ENCODE measurements around the gene GORASP1.
"Not testable (repeated sequence)": the region's sequence is repeated elsewhere in the genome, so short reads cannot be mapped to it uniquely, and the experiment has no call there.

GORASP1 gene

DNA sequence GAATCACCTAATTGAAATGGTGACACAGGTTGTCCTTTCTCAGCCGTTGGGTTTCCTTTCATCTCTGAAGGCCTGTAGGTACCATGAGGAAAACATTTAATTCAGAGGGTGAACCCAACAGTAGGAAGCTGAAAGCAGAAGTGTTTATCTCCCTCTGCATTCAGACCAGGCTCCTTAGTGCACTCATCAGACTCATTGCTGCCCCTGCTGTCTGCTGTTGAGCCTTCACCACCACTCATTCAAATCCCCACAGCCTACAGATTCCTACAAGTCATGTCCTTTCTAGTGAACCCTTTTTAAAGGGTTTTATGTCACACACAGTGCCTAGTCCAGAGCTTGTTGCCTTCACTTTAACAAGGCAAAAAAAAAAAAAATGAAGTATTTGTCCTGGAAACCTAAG lies 42.2 kb downstream of the GORASP1 start:
- DNase-seq (ENCODE audit: low read depth in 2 of 2), result no peak

- no peak for DNase-seq (ENCODE audit: low read depth in 2 of 2)
Measured at GRCh38 chr3:39064646-39065045, 42.8 kb downstream of the GORASP1 start.

- DNase-seq (ENCODE audit: low read depth in 2 of 2), result no peak
Measured at GRCh38 chr3:39063143-39063542, 44.3 kb downstream of the GORASP1 start.

DNA sequence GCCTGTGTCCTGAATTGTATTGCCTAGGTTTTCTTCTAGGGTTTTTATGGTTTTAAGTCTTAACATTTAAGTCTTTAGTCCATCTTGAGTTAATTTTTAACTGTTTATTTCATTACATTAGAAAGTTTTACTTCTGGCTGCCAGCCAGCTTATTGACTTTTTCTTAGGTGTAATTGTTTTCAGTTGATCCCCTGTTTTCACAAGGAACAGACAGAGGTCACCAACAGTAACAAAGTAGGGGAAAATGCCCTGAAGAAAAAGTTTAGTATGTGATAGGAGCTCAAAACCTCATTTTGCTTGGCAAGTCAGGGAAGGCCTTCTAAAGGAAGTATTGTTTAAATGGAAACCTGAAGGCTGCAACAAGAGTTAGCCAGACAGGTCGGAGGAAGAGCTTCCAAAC lies 45.2 kb downstream of the GORASP1 start:
- no peak for DNase-seq (ENCODE audit: low read depth in 2 of 2)

DNA sequence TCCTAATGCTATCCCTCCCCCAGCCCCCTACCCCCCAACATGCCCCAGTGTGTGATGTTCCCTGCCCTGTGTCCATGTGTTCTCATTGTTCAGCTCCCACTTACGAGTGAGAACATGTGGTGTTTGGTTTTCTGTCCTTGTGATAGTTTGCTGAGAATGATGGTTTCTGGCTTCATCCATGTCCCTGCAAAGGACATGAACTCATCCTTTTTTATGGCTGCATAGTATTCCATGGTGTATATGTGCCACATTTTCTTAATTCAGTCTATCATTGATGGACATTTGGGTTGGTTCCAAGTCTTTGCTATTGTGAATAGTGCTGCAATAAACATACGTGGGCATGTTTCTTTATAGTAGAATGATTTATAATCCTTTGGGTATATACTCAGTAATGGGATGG lies 46.2 kb downstream of the GORASP1 start:
- DNase-seq (ENCODE audit: low read depth in 2 of 2), result not testable (repeated sequence)

GRCh38 chr3:39056151-39056550 lies 51.3 kb downstream of the GORASP1 start:
- DNase-seq (ENCODE audit: low read depth in 2 of 2), result no peak

DNA sequence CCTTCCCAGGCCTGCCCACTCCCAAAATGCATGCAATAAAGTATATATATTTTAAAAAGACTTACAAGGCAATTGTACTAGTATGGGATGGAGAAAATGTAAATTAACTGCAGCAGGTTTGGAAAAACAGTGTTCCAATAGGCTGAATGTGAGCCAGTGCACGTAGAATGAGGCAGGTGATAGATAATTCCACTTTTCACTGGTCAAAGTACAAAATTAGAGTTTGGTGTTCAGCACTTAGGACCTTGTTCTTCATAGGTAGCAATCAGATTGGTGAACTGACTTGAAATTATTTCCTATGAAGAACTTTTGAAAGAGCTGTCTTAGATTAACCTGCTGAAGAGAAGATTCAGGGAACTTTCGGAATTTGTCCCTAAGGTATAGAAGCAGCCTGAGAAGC lies 53.7 kb downstream of the GORASP1 start:
- DNase-seq (ENCODE audit: low read depth in 2 of 2), result no peak

DNA sequence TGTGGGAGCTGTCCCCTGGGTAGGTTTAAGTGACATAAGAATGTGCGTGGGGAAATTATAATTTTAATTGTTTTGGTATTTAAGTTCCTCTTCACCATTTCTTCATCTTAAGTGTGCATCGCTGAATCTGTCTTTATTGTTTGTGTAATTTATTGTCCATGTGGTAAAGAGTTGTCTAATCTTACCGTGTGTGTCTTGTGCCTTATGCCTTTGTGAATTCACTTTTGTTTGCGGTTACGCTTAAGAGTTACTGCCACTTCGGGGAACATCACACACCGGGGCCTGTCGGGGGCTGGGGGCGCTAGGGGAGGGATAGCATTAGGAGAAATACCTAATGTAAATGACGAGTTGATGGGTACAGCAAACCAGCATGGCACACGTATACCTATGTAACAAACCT lies 54.8 kb downstream of the GORASP1 start:
- no peak for DNase-seq (ENCODE audit: low read depth in 2 of 2)

DNA sequence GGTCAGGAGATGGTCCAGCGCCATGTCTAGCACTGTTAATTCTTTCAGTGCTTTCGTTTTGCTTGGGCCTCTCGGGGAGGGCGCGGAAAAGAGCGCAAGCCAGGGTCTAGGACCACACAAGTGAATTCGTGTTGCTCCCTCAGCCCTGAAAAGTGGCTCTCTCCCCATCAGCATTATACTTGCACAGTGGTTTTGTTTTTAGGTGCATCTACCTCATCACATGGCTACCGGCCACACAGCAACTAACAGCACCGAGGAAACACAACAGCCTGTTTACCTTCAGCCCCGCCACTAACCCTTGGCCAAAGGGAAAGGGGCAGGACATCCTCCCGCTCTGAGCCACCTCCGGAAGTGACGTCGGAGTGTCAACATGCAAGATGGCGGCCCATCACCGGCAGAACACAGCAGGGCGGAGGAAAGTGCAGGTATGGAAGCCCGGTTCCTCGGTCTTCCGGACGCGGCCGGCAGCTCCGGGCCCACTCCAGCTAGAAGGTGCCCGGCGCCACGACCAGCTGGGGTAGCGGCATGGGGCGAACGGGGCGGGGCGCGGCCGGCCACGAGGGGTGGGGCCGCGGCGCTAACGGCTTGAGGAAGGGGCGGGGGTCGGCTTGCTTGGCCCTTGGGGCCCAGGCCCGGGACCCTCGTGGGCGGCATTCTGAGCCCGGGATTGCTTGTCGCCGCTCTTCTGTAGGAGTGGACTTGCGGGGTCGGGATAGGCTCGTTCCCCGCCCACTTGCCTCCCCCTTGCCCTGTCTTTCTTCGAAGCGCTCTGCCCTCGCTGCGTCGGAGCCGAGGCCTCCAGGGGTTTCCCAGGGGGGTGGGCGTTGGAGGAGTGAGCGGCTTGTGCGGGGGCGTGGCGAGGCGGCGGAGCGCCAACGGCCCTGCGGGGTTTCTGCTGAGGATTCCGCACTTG lies 55.5 kb downstream of the GORASP1 start, which contains the start of the genes SCN11A and WDR48:
Gene SCN11A, minus strand, starts transcription at position 296 of the 913 bp plus-strand sequence. CDS start 101,582 bp downstream, outside the sequence.
Gene WDR48, plus strand, starts transcription at position 368 of the 913 bp plus-strand sequence. Its CDS starts 10 bp downstream, at position 378.
- peak; percentile 86 to 92 for DNase-seq (ENCODE audit: low read depth in 2 of 2)

DNA sequence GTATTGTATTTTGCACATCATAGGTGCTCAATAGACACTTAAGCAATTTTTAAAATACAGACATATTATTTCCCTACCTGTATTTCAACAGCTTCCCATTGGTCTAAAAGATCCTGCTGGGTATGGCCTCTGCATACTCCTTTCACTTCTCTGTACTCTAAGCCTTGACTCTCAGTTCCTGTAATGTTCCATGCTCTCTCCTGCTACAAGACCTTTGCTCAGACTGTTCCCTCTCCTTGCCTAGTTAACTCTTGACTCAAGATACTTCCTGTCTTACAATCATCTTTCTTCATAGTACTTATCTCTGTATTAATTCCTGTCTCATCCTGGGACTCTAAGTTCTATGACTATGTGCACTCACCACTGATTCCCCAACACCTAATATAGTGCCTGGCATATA lies 57.4 kb downstream of the GORASP1 start:
- DNase-seq (ENCODE audit: low read depth in 2 of 2), result no peak
